GM12878 (cell line): ENCODE data around the gene NPM1. TPM values are rescaled to one million over a fixed set of nuclear protein-coding genes. Genes with fewer than 3 reads are reported as not detected.

Experiments
- ATAC-seq: fragments of 200-7000 bp; cut with Tn5 transposase; 3 replicates; pipeline ENCODE4 v1.9.1; 2020; ENCODE audit warnings: mild to moderate bottlenecking, moderate library complexity
- BruUV-seq: library from RNA; stranded (reverse); fragments of 400-500 nt; replicated peaks from 2 replicates; lab custom pipeline; 2021; lab: Mats Ljungman, UMichigan
- CTCF ChIA-PET: fragments of 300-600 bp; sonication (Branson Sonifier 250); formaldehyde crosslinking; extraction: SDS; loops from one replicate; lab custom pipeline; 2021; ENCODE audit warnings: inconsistent platforms; lab: Yijun Ruan, JAX
- POLR2A ChIA-PET: fragments of 350-600 bp; formaldehyde crosslinking; extraction: SDS; loops from one replicate; lab custom pipeline; 2021; ENCODE audit warnings: inconsistent platforms; lab: Charles Lee
- RAD21 ChIA-PET: fragments of 300-600 bp; sonication (Branson Sonifier 250); formaldehyde crosslinking; loops from one replicate; lab custom pipeline; 2023; ENCODE audit warnings: antibody characterized with exemption; ENCODE audit not compliant: unreplicated experiment; lab: Charles Lee
- SMC1A ChIA-PET: fragments of 300-600 bp; sonication (Branson Sonifier 250); formaldehyde crosslinking; loops from one replicate; lab custom pipeline; 2023; ENCODE audit not compliant: unreplicated experiment, uncharacterized antibody; lab: Charles Lee
- DNase-seq: peaks from one replicate; pipeline ENCODE4 v3.0.0-alpha.2; 2011; ENCODE audit warnings: low read depth, low spot score
- FAIRE-seq: peaks from 3 replicates; lab custom pipeline; 2011; peaks lifted over from hg19 to GRCh38; lab: Jason Lieb, UNC
- H2AFZ ChIP-seq: 2 replicates; pipeline ENCODE4 v1.6.0; 2011; ENCODE audit warnings: low read depth, low read length, control low read depth; ENCODE audit not compliant: control insufficient read depth
- H3K27ac ChIP-seq: 2 replicates; pipeline ENCODE4 v1.5.1; 2011; ENCODE audit warnings: control low read depth; ENCODE audit not compliant: control insufficient read depth, insufficient read depth
- H3K27me3 ChIP-seq, 2 experiments: replicated peaks in 1 of 2; 2 replicates each; pipeline versions ENCODE4 v1.6.0 to v1.6.1; 2011; ENCODE audit warnings: low read length in 1 of 2; ENCODE audit not compliant: control insufficient read depth in 2 of 2, insufficient read depth in 2 of 2
- H3K36me3 ChIP-seq, 2 experiments: 2 replicates each; pipeline ENCODE4 v1.5.1; 2011; ENCODE audit warnings: low read length in 1 of 2; ENCODE audit not compliant: control insufficient read depth in 2 of 2, insufficient read depth in 2 of 2
- H3K4me1 ChIP-seq: 2 replicates; pipeline ENCODE4 v1.6.1; 2011; ENCODE audit warnings: mild to moderate bottlenecking, low read length, moderate library complexity, mixed read lengths; ENCODE audit not compliant: control insufficient read depth, insufficient read depth
- H3K4me2 ChIP-seq: 2 replicates; pipeline ENCODE4 v1.6.0; 2011; ENCODE audit warnings: control low read depth; ENCODE audit not compliant: control insufficient read depth, insufficient read depth
- H3K4me3 ChIP-seq: fragments of 200-600 bp; sonication (generic); 2 replicates; pipeline ENCODE4 v1.5.1; 2016
- H3K79me2 ChIP-seq: 2 replicates; pipeline ENCODE4 v1.6.0; 2011; ENCODE audit warnings: low read length; ENCODE audit not compliant: control insufficient read depth, insufficient read depth
- H3K9ac ChIP-seq: 2 replicates; pipeline ENCODE4 v1.8.0; 2011; ENCODE audit warnings: low read length, control low read depth, mixed read lengths; ENCODE audit not compliant: control insufficient read depth, insufficient read depth
- H3K9me3 ChIP-seq: replicated peaks from 3 replicates; pipeline ENCODE4 v1.5.1; 2011; ENCODE audit warnings: mild to moderate bottlenecking, low read length; ENCODE audit not compliant: control insufficient read depth, insufficient read depth
- H4K20me1 ChIP-seq: 2 replicates; pipeline ENCODE4 v1.6.0; 2011; ENCODE audit not compliant: control insufficient read depth, insufficient read depth
- CREM ChIP-seq: IDR thresholded peaks from 2 replicates; pipeline ENCODE4 v1.6.1; 2014; ENCODE audit warnings: antibody characterized with exemption, low read depth
- KAT2A ChIP-seq: conservative IDR thresholded peaks from 2 replicates; pipeline ENCODE4 v1.6.1; 2011; ENCODE audit warnings: low read depth, low read length; ENCODE audit not compliant: control insufficient read depth
- NFXL1 ChIP-seq: fragments of 450-650 bp; IDR thresholded peaks from 2 replicates; pipeline ENCODE4 v1.6.1; 2017; ENCODE audit warnings: antibody characterized with exemption, mild to moderate bottlenecking, borderline replicate concordance
- SIN3A ChIP-seq: IDR thresholded peaks from 2 replicates; pipeline ENCODE4 v1.6.1; 2012; ENCODE audit warnings: low read depth, low read length, improper control_type of control experiment
- STAT3 ChIP-seq: IDR thresholded peaks from 2 replicates; pipeline ENCODE4 v1.6.1; 2011; ENCODE audit warnings: low read depth, low read length, improper control_type of control experiment
- TCF7 ChIP-seq: IDR thresholded peaks from 2 replicates; pipeline ENCODE4 v1.6.1; 2014; ENCODE audit warnings: antibody characterized with exemption, borderline replicate concordance
- WGBS: methylation state at CpG from one replicate; pipeline ENCODE4 v1.1.6; 2016; ENCODE audit warnings: low lambda C conversion rate; ENCODE audit not compliant: insufficient replicate concordance, insufficient coverage; ENCODE audit errors: missing lambda C conversion rate; 5-methylcytosine and 5-hydroxymethylcytosine counted together
- in situ Hi-C: fragments of 300-500 bp; cut with MboI; formaldehyde crosslinking; loops from 9 replicates; pipeline ENCODE4 v1.14.3; 2018; ENCODE audit warnings: mixed read lengths
- intact Hi-C: fragments of 100-400 bp; cut with micrococcal nuclease; formaldehyde crosslinking; loops from one replicate; pipeline ENCODE4 v1.14.2; 2022; ENCODE audit not compliant: unreplicated experiment
- polyA plus RNA-seq, 11 experiments: library from polyadenylated mRNA; depleted of rRNA in 4 of 11; unstranded in 6 of 11; stranded (reverse) in 5 of 11; fragments of >200 nt; fragmentation: Nextera tagmentation in 4 of 11; fragmentation: Illumina TruSeq in 1 of 11; extraction: Ambion mirVana in 4 of 11; extraction: Trizol in 1 of 11; gene quantifications; 1 replicate in 1 of 11; 2 replicates in 10 of 11; pipeline versions ENCODE4 v1.2.1 to v1.2.3, GENCODE V29; 2011 to 2016; ENCODE audit warnings: inconsistent platforms in 2 of 11, missing spikeins in 2 of 11, low read depth in 1 of 11
- total RNA-seq, 4 experiments: library from RNA; depleted of rRNA in 3 of 4; stranded (reverse); fragments of >200 nt in 3 of 4; fragmentation: Illumina TruSeq in 1 of 4; extraction: Trizol in 1 of 4; gene quantifications; 2 replicates each; pipeline versions ENCODE4 v1.2.1 to v1.2.3, GENCODE V29; 2013 to 2021
- TF ChIP-seq, protein P1 (sequence below): fragments of 450-650 bp; IDR thresholded peaks from 2 replicates; pipeline ENCODE4 v1.6.1; 2017; ENCODE audit warnings: borderline replicate concordance
- TF ChIP-seq, protein P2 (sequence below): IDR thresholded peaks from 2 replicates; pipeline ENCODE4 v1.6.1; 2012; ENCODE audit warnings: low read length, inconsistent platforms
- TF ChIP-seq, protein P3 (sequence below): IDR thresholded peaks from 2 replicates; pipeline ENCODE4 v1.6.1; 2012; ENCODE audit warnings: low read depth, low read length, improper control_type of control experiment
- TF ChIP-seq, protein P4 (sequence below): fragments of 450-650 bp; formaldehyde crosslinking; IDR thresholded peaks from 2 replicates; pipeline ENCODE4 v1.4.0; 2020; ENCODE audit warnings: mild to moderate bottlenecking, moderate library complexity
- TF ChIP-seq, protein P5 (sequence below): fragments of 450-650 bp; IDR thresholded peaks from 2 replicates; pipeline ENCODE4 v1.6.1; 2016; ENCODE audit warnings: mild to moderate bottlenecking, moderate library complexity, borderline replicate concordance

NPM1 gene
- total and polyA plus RNA-seq, 10 of the 15 experiments (the other 5 are each of a cell fraction or from before 2014, with no cell fraction given): 1,843 to 5,466 (median 2,866) TPM

DNA sequence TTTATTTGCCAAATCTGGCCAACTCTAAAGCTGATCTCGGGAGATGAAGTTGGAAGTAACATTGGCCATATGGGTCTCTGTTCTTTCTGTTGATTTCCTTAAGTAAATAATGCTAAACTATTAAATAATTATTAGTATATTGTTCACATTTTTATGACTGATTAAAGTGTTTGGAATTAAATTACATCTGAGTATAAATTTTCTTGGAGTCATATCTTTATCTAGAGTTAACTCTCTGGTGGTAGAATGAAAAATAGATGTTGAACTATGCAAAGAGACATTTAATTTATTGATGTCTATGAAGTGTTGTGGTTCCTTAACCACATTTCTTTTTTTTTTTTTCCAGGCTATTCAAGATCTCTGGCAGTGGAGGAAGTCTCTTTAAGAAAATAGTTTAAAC is 22.5 kb downstream of the NPM1 start (continued):
- TF ChIP-seq TCF7: no peak
- no peak for TF ChIP-seq STAT3
- no peak for TF ChIP-seq NFXL1
- no peak for TF ChIP-seq CREM
- TF ChIP-seq, protein P1, sequence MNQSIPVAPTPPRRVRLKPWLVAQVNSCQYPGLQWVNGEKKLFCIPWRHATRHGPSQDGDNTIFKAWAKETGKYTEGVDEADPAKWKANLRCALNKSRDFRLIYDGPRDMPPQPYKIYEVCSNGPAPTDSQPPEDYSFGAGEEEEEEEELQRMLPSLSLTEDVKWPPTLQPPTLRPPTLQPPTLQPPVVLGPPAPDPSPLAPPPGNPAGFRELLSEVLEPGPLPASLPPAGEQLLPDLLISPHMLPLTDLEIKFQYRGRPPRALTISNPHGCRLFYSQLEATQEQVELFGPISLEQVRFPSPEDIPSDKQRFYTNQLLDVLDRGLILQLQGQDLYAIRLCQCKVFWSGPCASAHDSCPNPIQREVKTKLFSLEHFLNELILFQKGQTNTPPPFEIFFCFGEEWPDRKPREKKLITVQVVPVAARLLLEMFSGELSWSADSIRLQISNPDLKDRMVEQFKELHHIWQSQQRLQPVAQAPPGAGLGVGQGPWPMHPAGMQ: no peak

DNA sequence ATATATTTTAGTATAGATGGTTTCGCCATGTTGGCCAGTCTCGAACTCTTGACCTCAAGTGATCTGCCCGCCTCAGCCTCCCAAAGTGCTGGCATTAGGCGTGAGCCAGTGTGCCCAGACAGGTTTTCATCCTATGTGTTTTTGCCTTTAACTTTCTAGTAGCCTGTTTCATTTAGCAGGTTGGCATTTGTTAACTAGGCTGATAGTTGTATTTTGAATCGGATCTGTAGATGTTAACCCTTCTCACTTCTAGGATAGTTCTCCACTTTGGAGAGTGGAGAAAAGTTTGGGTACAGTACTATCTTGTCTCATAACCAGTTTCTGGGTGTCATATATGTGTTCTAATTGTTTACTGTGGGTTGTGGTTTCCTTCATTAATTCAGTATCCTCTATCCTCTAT is 24.5 kb downstream of the NPM1 start:
- no peak overlapping the region for H3K9ac ChIP-seq
- intact Hi-C loops: loop anchor here (10.0 kb wide), 1 partner anchor 593 kb away; the partner anchor contains the start of gene FBXW11
- H3K79me2 ChIP-seq: peaks cover 8% of the 10 kb centered on the region
- BruUV-seq: no TSS peak
- in situ Hi-C loops: loop anchor here (25.0 kb wide), 1 partner anchor 875 kb away; the partner anchor contains the start of gene UBTD2
- H2AFZ ChIP-seq: no peak overlapping the region
- POLR2A ChIA-PET: no interaction called here
- no peaks in the 10 kb centered on the region for H3K27me3 ChIP-seq
- SMC1A ChIA-PET: no interaction called here
- H3K4me2 ChIP-seq: no peak overlapping the region
- DNase-seq: no peak
- no peak for FAIRE-seq
- H3K36me3 ChIP-seq: peaks cover 6 to 34% of the 10 kb centered on the region in 2 experiments
- no peaks in the 10 kb centered on the region for H3K9me3 ChIP-seq
- WGBS: 91% methylated on average over 5 of the region's 5 CpGs
- RAD21 ChIA-PET: no interaction called here
- H3K27ac ChIP-seq: no peak overlapping the region
- no peaks in the 10 kb centered on the region; the same call in 1 of the 2 replicates for H4K20me1 ChIP-seq
- H3K4me3 ChIP-seq: no peak overlapping the region
- no peaks in the 10 kb centered on the region for H3K4me1 ChIP-seq
- no peak for ATAC-seq
- CTCF ChIA-PET: no interaction called here
- TF ChIP-seq KAT2A (no peak), SIN3A (no peak)
- TF ChIP-seq, protein P2, sequence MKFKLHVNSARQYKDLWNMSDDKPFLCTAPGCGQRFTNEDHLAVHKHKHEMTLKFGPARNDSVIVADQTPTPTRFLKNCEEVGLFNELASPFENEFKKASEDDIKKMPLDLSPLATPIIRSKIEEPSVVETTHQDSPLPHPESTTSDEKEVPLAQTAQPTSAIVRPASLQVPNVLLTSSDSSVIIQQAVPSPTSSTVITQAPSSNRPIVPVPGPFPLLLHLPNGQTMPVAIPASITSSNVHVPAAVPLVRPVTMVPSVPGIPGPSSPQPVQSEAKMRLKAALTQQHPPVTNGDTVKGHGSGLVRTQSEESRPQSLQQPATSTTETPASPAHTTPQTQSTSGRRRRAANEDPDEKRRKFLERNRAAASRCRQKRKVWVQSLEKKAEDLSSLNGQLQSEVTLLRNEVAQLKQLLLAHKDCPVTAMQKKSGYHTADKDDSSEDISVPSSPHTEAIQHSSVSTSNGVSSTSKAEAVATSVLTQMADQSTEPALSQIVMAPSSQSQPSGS: peak; percentile 3; the same call in 1 of the 2 replicates
- TF ChIP-seq, protein P3, sequence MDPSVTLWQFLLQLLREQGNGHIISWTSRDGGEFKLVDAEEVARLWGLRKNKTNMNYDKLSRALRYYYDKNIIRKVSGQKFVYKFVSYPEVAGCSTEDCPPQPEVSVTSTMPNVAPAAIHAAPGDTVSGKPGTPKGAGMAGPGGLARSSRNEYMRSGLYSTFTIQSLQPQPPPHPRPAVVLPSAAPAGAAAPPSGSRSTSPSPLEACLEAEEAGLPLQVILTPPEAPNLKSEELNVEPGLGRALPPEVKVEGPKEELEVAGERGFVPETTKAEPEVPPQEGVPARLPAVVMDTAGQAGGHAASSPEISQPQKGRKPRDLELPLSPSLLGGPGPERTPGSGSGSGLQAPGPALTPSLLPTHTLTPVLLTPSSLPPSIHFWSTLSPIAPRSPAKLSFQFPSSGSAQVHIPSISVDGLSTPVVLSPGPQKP: no peak
- TF ChIP-seq, protein P4, sequence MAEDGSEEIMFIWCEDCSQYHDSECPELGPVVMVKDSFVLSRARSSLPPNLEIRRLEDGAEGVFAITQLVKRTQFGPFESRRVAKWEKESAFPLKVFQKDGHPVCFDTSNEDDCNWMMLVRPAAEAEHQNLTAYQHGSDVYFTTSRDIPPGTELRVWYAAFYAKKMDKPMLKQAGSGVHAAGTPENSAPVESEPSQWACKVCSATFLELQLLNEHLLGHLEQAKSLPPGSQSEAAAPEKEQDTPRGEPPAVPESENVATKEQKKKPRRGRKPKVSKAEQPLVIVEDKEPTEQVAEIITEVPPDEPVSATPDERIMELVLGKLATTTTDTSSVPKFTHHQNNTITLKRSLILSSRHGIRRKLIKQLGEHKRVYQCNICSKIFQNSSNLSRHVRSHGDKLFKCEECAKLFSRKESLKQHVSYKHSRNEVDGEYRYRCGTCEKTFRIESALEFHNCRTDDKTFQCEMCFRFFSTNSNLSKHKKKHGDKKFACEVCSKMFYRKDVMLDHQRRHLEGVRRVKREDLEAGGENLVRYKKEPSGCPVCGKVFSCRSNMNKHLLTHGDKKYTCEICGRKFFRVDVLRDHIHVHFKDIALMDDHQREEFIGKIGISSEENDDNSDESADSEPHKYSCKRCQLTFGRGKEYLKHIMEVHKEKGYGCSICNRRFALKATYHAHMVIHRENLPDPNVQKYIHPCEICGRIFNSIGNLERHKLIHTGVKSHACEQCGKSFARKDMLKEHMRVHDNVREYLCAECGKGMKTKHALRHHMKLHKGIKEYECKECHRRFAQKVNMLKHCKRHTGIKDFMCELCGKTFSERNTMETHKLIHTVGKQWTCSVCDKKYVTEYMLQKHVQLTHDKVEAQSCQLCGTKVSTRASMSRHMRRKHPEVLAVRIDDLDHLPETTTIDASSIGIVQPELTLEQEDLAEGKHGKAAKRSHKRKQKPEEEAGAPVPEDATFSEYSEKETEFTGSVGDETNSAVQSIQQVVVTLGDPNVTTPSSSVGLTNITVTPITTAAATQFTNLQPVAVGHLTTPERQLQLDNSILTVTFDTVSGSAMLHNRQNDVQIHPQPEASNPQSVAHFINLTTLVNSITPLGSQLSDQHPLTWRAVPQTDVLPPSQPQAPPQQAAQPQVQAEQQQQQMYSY: no peak
- TF ChIP-seq, protein P5, sequence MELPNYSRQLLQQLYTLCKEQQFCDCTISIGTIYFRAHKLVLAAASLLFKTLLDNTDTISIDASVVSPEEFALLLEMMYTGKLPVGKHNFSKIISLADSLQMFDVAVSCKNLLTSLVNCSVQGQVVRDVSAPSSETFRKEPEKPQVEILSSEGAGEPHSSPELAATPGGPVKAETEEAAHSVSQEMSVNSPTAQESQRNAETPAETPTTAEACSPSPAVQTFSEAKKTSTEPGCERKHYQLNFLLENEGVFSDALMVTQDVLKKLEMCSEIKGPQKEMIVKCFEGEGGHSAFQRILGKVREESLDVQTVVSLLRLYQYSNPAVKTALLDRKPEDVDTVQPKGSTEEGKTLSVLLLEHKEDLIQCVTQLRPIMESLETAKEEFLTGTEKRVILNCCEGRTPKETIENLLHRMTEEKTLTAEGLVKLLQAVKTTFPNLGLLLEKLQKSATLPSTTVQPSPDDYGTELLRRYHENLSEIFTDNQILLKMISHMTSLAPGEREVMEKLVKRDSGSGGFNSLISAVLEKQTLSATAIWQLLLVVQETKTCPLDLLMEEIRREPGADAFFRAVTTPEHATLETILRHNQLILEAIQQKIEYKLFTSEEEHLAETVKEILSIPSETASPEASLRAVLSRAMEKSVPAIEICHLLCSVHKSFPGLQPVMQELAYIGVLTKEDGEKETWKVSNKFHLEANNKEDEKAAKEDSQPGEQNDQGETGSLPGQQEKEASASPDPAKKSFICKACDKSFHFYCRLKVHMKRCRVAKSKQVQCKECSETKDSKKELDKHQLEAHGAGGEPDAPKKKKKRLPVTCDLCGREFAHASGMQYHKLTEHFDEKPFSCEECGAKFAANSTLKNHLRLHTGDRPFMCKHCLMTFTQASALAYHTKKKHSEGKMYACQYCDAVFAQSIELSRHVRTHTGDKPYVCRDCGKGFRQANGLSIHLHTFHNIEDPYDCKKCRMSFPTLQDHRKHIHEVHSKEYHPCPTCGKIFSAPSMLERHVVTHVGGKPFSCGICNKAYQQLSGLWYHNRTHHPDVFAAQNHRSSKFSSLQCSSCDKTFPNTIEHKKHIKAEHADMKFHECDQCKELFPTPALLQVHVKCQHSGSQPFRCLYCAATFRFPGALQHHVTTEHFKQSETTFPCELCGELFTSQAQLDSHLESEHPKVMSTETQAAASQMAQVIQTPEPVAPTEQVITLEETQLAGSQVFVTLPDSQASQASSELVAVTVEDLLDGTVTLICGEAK: no peak
